Choroid plexus epithelial cell (primary cell): Measurements from ENCODE around the gene DEPP1.

Experiments
- DNase-seq: peaks from one replicate; pipeline ENCODE4 v3.0.0-alpha.2; 2010; ENCODE audit warnings: low read depth
- H3K4me3 ChIP-seq: 2 replicates; pipeline ENCODE4 v1.5.1; 2011; ENCODE audit warnings: low read depth, mild to moderate bottlenecking, control low read depth, low read length, moderate library complexity
- CTCF ChIP-seq: conservative IDR thresholded peaks from 2 replicates; pipeline ENCODE4 v1.5.1; 2011; ENCODE audit warnings: low read depth, mild to moderate bottlenecking, control low read depth, inconsistent platforms, low read length, moderate library complexity

The DEPP1 gene

GRCh38 chr10:44982496-44982895 is 3.9 kb upstream of the DEPP1 start:
- H3K4me3 ChIP-seq: no peak overlapping the region
- no peak for TF ChIP-seq CTCF
- no peak for DNase-seq

DNA sequence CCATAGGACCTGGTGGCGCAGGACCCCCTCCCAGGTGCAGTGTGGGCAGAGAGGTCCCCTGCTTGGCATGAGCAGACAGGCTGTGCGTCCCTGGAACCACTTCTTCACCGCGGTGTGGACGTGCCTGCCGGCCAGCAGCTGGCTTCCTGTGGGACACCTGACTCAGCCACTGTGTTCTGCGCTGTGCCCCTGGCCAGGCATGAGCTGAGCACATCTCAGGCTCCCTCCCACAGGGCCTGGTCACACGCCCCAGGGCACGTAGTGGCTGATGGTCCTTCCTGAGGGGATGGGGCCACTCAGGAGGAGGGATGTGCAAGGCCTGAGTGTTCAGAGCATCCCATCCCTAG is 3.5 kb upstream of the DEPP1 start:
- DNase-seq: no peak
- no peak overlapping the region for H3K4me3 ChIP-seq
- no peak for TF ChIP-seq CTCF

DNA sequence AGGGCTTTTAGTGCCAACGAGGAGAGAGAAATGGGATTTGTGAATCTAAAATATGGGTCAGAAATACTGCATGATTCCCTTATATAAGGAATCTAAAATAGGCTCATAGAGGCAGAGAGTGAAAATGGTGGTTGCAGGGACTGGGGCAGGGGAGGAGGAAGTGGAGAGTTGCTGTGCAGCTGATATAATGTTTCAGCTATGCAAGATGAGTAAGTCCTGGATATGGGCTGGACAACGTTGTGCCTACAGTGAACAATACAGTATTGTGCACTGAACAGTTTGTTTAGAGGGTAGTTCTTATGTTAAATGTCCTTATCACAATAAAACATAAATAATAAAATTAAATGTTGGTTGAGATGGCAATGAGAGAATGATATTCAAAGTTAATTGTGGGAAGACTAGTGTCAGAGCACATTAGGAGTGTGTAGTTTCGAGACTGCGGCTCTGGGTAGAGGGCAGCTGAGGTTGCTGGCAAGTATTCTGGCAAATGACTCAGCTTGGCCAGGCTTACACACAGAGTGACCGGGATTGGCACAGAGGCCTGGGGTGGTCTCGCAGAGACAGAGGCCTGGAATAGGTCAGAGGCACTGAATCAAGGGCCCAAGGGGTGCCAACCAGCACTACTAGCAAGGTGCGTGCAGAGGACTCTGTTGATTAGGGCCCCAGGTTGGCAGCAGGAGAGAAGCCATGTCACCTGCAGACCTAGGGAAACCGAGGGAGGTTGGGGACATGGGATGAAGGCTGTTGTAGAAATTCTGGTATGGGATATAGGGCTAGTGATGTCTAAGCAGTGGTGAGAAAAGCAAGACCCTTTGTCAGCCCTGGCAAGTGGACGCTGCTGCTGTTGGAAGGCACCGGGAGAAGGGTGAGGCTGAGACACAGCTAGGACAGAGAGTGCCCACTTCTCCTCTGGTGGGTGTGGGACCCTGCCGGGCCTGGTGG is 2.8 kb upstream of the DEPP1 start:
- peak; percentile 92 for DNase-seq
- TF ChIP-seq CTCF: no peak
- no peak overlapping the region for H3K4me3 ChIP-seq

- no peak for DNase-seq
- no peak for TF ChIP-seq CTCF
- no peak overlapping the region for H3K4me3 ChIP-seq
Measured at GRCh38 chr10:44980309-44981171, 1.9 kb upstream of the DEPP1 start.

- no peak for TF ChIP-seq CTCF
- DNase-seq: no peak
- no peak overlapping the region for H3K4me3 ChIP-seq
Measured at GRCh38 chr10:44979281-44980191, 927 bp upstream of the DEPP1 start.

DNA sequence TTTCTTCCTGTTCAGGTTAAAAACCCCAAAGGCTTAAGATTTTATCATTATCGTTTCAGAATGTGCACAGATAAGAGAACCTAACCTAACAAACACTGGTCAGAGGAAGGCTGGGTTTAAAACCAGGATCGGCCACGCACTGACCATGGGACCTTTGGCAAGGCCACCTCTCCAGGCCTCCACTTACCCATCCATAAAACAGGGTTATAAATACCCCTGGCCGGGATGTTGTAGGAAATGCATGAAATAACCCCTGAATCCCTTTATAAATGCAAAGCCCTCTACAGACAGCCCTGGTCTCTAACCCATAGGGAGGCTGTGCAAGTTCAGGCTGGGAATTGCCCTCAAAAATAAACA is 418 bp downstream of the DEPP1 start:
- DNase-seq: no peak
- H3K4me3 ChIP-seq: peak overlapping the region; percentile 64
- no peak for TF ChIP-seq CTCF
